HTERT RPE-1 (cell line): Measurements from ENCODE around the gene PDZD4.

Experiments used
- in situ Hi-C: fragments of 300-500 bp; cut with MboI; formaldehyde crosslinking; loops from 4 replicates; pipeline ENCODE4 v1.14.3; 2020; ENCODE audit warnings: low sequenced_read_pairs

Gene PDZD4

DNA sequence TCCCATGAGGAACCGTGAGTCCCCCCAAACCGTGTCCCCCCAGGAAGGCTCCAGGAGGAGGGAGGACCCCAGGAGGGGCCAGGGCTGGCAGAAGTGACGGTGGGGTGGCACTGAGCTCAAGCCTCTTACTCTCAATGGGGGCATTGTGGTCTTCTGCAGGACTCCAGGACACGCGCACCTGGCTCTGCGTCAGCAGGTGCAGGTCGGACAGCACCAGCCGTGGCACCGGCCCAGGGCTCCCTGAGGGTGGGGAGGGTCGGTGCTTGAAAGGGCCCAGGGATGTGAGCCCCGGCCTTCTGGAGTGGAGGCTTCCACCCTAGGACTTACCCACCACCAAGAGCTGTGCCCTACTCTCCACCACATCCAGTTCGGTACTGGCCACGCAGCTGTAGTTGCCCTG, 37.3 kb upstream of the PDZD4 start:
- in situ Hi-C loops: no loop called here

GRCh38 chrX:153867139-153867538, 36.8 kb upstream of the PDZD4 start:
- in situ Hi-C loops: no loop called here

- in situ Hi-C loops: no loop called here
These were observed 36.1 kb upstream of the PDZD4 start for GRCh38 chrX:153866302-153867019.

DNA sequence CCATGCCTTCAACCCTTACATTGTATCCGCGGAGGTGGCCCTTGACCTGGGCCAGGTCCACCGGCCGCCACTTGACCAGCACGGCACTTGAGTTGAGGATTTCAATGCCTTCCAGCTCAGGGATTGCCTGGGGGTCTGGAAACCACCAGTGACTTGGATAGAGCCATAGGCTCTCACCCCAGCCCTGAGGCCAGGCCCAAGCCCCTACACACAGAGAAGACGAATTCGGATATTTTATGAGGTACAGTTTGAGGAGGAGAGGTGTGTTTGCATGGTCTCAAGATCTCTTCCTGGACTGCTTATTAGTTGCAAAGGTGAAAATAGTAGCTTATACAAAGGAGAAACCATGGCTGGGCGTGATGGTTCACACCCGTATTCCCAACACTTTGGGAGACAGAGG, 35.3 kb upstream of the PDZD4 start:
- in situ Hi-C loops: no loop called here

DNA sequence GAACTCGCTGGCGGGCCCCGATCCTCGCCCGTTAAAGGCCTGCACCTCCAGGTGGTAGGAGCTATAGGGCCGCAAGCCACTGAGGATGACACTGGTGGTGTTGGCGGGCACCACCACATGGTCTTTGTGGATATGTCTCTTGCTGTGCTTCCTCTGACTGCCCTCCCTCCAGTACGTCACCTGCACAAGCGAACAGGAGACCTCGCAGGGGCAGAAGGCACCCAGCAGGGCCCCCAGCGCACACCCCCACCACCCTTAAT, 34.9 kb upstream of the PDZD4 start:
- in situ Hi-C loops: no loop called here

GRCh38 chrX:153864561-153865320, 34.4 kb upstream of the PDZD4 start:
- in situ Hi-C loops: no loop called here

DNA sequence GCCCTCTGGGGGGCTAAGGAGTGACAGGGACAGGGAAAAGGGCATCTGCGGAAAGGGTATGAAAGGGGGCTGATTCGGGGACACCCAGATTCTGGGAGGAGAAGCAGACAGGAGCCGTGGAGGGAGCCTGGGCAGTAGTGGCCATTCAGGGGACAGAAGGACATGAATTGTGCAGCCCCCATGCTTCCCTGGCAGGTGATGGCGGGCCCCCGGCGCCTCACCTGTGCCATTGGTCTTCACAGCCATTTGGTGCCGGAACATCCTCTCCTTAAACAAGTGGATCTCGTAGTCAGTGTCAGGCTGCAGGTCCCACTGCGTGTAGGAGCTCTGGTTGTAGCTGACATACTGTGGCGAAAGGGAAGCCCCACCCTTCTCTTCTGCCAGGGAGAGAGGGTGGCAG, 33.8 kb upstream of the PDZD4 start:
- in situ Hi-C loops: no loop called here

DNA sequence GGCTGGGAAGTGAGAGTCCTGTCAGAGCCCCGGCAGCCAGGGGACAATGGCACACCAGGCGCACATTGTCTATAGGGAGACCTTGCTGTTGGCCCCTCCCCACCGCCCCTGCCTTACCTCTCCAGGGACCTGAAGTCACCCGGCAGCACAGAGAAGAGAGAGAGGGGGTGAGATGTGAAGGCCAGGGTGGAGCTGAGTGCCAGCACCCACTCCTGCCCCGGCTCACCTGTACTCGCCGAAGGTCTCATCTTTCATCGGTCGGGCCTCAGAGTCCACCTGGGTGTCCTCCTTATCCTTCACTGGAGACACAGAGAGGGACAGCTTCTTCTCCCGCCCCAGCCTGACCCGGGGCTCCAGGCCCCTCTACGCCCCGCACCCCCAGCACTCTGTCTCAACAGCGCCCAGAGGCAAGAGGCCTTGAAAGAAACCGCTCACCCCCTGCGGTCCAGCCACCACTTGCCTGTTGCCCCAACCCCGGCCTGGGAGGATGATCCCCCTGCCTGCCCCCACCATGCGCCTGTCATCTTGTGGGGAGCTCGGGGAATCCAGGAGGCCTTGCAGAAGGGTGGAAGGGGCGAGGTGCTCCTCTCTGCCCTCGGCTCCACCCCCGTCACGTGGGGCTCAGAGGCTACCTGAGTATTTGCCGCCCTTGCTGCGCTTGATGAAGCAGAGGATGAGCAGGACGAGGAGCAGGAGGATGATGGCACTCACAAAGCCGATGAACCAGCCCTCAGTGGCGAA, 33.1 kb upstream of the PDZD4 start:
- in situ Hi-C loops: no loop called here

- in situ Hi-C loops: no loop called here
These were observed 32.3 kb upstream of the PDZD4 start for GRCh38 chrX:153862369-153863250.

DNA sequence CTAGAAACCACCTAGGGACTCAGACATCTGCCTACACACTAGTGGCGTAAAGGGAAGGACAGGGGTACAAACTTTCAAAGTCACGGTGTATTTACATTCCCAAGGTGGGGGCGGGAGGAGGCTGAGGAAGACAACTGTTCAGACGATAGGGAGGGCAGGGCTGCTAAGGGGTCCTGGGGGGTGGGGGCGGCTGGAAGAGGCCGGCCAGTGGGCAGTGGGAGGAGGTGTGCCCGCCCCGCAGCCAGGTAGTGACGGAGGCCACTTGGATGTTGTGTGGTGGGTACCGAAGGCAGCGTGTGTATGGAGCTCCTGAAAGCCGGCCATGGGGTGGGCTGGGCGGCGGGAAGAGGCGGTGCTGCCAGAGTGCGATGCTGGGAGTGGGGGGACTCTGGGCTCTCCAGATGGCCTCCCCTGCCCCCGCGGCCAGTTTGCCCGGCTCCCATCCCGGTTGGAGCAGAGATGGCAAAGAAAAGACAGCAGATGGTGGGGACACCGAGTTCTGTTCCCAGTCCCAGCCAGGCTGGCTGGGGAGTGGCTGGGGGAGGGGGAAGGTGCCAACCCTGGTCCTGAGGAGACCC, 31.5 kb upstream of the PDZD4 start:
- in situ Hi-C loops: no loop called here

DNA sequence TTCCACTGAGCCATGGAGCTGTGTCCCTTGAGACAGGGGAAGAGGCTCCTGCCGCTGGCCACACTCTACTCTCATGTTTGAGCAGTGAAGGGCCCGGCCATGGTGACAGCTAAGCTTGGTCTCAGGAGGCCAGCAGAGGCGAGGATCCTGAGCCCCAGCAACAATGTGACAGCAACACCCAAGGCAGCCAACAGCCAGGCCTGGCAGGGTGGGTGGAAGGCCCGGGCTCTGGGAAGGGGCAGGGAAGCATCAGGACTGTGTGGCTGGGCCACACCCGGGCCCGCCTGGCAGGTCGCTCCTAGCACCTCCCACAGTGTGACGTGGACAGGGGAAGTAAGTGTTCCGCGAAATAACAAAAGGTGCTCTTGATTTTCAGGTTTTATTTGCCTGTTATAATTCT, 30.8 kb upstream of the PDZD4 start:
- in situ Hi-C loops: no loop called here

DNA sequence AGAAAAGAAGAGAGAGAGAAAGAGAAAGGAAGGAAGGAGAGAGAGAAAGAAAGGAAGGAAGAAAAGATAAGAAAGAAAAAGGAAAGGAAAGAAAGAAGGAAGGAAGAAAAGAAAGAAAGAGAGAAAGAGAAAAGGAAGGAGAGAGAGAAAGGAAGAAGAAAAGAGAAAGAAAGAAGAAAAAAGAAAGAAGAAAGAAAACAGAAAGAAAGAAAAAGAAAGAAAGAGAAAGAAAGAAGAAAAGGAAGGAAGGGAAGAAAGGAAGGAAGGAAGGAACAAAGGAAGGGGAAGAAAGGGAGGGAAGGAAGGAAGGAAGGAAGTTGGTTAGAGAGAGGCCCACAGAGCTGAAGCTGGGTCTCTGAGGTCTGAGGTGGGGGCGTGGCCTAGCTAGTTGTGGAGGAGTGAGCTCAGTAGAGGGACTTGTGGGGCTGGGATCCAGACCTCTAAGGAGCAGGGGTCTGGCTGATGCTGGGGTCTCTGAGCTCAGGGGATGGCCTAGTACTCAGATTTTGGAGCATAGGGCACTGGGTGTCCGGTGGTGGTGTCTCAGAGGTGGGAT, 27.1 kb upstream of the PDZD4 start:
- in situ Hi-C loops: no loop called here

- in situ Hi-C loops: no loop called here
These were observed 24.4 kb upstream of the PDZD4 start for GRCh38 chrX:153854702-153855101.

GRCh38 chrX:153853902-153854267, 23.5 kb upstream of the PDZD4 start:
- in situ Hi-C loops: no loop called here

DNA sequence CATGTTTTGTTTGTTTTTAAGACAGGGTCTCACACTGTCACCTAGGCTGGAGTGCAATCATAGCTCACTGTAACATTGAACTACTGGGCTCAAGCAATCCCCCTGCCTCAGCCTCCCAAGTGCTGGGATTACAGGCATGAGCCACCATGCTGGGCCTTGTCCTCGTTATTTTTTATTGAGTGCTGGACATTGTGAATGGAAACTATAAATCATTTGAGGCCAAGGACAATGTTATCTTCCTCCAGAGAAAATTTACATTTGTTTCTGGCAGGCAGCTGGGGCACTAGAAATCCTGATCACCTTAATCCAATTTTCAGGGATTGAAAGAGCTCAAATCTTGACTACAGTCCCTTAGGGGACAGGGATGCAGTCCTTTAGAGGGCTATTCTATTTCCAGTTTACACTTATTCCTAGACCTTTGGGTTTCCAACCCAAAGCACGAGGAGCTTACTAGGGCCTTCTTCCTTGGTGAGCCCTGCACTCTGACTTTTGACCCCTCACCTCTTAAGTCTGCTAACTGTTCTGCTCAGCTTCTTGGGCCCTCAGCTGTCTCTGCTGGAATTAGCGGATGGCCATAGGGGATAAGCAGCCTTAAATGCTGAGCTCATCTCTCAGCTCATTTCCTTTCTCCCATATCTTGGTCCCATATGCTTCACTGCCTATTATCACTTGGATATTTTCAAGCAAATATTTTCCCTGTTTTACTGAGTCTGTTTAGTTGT, 23.0 kb upstream of the PDZD4 start:
- in situ Hi-C loops: no loop called here

GRCh38 chrX:153851981-153852380, 21.6 kb upstream of the PDZD4 start:
- in situ Hi-C loops: no loop called here

- in situ Hi-C loops: no loop called here
These were observed 18.0 kb upstream of the PDZD4 start for GRCh38 chrX:153848325-153848724.

DNA sequence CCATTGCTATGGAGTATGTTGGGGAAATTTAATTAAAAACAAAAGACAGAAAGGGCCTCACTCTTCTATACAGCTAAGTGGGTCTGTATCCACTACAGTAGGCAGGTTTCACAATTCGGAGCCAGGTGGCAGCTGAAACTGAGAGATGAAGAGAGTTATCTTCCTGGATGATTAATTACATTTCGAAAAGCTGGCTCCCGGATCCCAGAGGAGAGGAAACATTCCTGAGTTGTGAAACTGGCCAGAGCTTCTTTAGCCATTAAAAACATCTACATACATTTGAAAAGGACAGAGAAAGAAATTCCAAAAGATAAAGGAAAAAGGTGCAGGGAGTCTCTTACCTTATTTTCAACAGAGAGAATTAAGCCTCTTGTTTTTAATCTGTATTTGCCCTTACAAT, 15.5 kb upstream of the PDZD4 start:
- in situ Hi-C loops: no loop called here

GRCh38 chrX:153845195-153845594, 14.9 kb upstream of the PDZD4 start:
- in situ Hi-C loops: no loop called here

DNA sequence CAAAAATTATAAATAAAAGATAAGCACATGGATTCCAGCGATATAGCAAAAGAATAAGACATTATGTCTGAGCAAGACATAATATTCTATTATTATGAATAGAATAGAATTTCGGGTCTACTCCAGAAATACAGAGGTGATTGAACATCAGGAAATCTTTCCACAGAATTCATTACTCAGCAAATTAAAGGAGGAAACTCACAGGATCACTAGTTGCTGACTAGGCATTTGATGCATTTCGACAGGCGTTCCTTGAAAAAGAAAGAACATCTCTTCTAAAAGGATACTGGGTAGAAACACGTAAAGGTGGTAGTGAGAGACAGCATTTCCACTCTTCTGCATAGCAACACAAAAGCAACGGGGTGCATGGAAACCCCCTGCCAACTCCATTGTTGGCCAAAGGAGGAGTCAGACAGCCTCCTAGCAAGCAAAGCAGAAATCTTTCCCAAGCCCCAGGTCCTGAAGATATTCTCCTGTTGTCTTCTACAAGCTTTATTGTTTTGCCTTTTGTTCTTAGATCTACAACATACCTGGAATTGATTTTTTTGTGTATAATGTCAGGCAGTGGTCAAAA, 14.3 kb upstream of the PDZD4 start:
- in situ Hi-C loops: no loop called here
